ENCODE results near the gene ADM5.

ADM5 gene

GRCh38 chr19:49669516-49669915, 19.9 kb upstream of the ADM5 start:
- peaks cover 9% of the 10 kb centered on the region for H3K4me1 ChIP-seq (ENCODE audit: insufficient read depth, insufficient read length)

GRCh38 chr19:49672131-49672919, 17.1 kb upstream of the ADM5 start:
- H3K4me1 ChIP-seq (ENCODE audit: insufficient read depth, insufficient read length) = peaks cover 8% of the 10 kb centered on the region
- H3K36me3 ChIP-seq (ENCODE audit: insufficient read depth, insufficient read length, low read length) = peaks cover 46% of the 10 kb centered on the region
- no peak overlapping the region for H3K4me3 ChIP-seq (ENCODE audit: insufficient read length, low read depth)
- no peaks in the 10 kb centered on the region for H3K27me3 ChIP-seq (ENCODE audit: insufficient read depth, insufficient read length)
- no peak for DNase-seq (ENCODE audit: low read depth, low spot score)
- no peak for TF ChIP-seq ZNF274 (IDR thresholded peaks at IDR 0.05; ENCODE audit: low read depth, low read length)
- TF ChIP-seq SUZ12 (IDR thresholded peaks at IDR 0.05; ENCODE audit: extremely low read depth, insufficient read depth, insufficient read length) = no peak
- TF ChIP-seq YY1 (IDR thresholded peaks at IDR 0.05; ENCODE audit: insufficient read depth, insufficient read length) = no peak
- H3K9ac ChIP-seq (ENCODE audit: insufficient read length, low read depth) = peak overlapping the region; percentile 67
- no peaks in the 10 kb centered on the region for H3K9me3 ChIP-seq (ENCODE audit: insufficient read depth, low read length)

More at GRCh38 chr19:49669516-49669915, 19.9 kb upstream of the ADM5 start:
- DNase-seq (ENCODE audit: low read depth, low spot score) = no peak
- Histone ChIP-seq H3K9me3 (ENCODE audit: insufficient read depth, low read length) (no peaks in the 10 kb centered on the region), H3K9ac (ENCODE audit: insufficient read length, low read depth) (no peak overlapping the region), H3K27me3 (ENCODE audit: insufficient read depth, insufficient read length) (no peaks in the 10 kb centered on the region), H3K36me3 (ENCODE audit: insufficient read depth, insufficient read length, low read length) (peaks cover 49% of the 10 kb centered on the region), H3K4me3 (ENCODE audit: insufficient read length, low read depth) (no peak overlapping the region)
- TF ChIP-seq ZNF274 (IDR thresholded peaks at IDR 0.05; ENCODE audit: low read depth, low read length) (no peak), YY1 (IDR thresholded peaks at IDR 0.05; ENCODE audit: insufficient read depth, insufficient read length) (no peak), SUZ12 (IDR thresholded peaks at IDR 0.05; ENCODE audit: extremely low read depth, insufficient read depth, insufficient read length) (no peak)

DNA sequence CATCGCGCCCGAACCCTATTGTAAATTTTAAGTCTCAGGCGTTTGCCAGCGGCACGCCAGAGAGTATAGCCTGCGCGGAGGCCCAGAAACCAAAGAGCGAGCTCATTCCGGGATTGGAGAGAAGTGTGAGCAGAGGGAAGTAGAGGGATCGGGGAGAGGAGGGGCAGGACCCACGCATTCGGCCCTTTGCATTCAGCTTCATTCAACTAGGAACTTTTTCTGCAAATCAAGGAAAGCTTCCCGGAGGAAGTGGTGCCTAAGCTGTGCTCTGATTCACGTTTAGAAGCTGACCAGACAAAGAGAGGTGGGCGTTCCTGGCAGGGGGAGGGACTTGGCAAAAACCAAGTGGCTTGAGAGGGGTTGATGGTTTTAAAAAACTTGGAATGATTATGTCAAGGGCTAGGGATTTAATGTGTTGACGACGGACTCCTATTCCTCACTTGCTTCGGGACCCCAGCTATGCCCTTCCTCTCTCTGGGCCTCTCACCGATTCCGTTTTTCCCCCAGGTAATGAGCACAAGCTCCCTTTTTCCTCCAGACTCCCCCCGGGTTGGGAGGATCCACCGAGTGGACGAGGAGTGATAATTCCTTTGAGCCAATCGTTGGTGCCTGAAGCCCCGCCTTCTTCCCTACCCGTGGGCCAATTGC, 13.1 kb upstream of the ADM5 start:
- Histone ChIP-seq H3K27me3 (ENCODE audit: insufficient read depth, insufficient read length) (no peaks in the 10 kb centered on the region), H3K9me3 (ENCODE audit: insufficient read depth, low read length) (no peaks in the 10 kb centered on the region), H3K36me3 (ENCODE audit: insufficient read depth, insufficient read length, low read length) (peaks cover 35% of the 10 kb centered on the region), H3K4me3 (ENCODE audit: insufficient read length, low read depth) (peak overlapping the region; percentile 72), H3K4me1 (ENCODE audit: insufficient read depth, insufficient read length) (peaks cover 11% of the 10 kb centered on the region), H3K9ac (ENCODE audit: insufficient read length, low read depth) (peak overlapping the region; percentile 86)
- no peak for TF ChIP-seq ZNF274 (IDR thresholded peaks at IDR 0.05; ENCODE audit: low read depth, low read length)
- TF ChIP-seq SUZ12 (IDR thresholded peaks at IDR 0.05; ENCODE audit: extremely low read depth, insufficient read depth, insufficient read length) = no peak
- no peak for TF ChIP-seq YY1 (IDR thresholded peaks at IDR 0.05; ENCODE audit: insufficient read depth, insufficient read length)
- DNase-seq (ENCODE audit: low read depth, low spot score) = peak; percentile 83

DNA sequence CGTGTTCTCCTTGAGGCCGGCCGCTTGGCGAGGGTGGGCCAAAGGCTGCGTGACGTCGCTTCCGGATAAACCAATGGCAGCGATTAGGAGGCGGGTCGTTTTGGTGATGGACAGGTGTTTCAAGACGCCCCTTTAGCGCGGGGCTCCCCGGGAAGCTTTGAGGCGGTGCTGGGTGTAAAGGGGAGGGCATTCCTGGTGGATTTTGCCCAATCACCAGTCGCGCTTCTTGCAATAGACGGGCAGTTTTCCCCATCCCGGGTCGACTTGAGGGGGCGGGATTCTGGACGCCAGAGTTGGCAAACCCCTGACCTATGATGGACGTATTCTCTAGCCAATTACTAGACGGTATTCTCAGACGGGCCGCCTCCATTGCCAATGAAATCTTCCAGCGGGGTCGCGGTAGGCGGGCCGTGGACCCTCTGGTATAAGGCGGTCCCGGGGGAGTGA, 12.6 kb upstream of the ADM5 start:
- Histone ChIP-seq H3K9ac (ENCODE audit: insufficient read length, low read depth) (peak overlapping the region; percentile 99), H3K27me3 (ENCODE audit: insufficient read depth, insufficient read length) (no peaks in the 10 kb centered on the region), H3K36me3 (ENCODE audit: insufficient read depth, insufficient read length, low read length) (peaks cover 35% of the 10 kb centered on the region), H3K9me3 (ENCODE audit: insufficient read depth, low read length) (no peaks in the 10 kb centered on the region), H3K4me1 (ENCODE audit: insufficient read depth, insufficient read length) (peaks cover 6% of the 10 kb centered on the region), H3K4me3 (ENCODE audit: insufficient read length, low read depth) (peak overlapping the region; percentile 98)
- TF ChIP-seq ZNF274 (IDR thresholded peaks at IDR 0.05; ENCODE audit: low read depth, low read length) (no peak), SUZ12 (IDR thresholded peaks at IDR 0.05; ENCODE audit: extremely low read depth, insufficient read depth, insufficient read length) (no peak), YY1 (IDR thresholded peaks at IDR 0.05; ENCODE audit: insufficient read depth, insufficient read length) (no peak)
- DNase-seq (ENCODE audit: low read depth, low spot score) = peak; percentile 98

DNA sequence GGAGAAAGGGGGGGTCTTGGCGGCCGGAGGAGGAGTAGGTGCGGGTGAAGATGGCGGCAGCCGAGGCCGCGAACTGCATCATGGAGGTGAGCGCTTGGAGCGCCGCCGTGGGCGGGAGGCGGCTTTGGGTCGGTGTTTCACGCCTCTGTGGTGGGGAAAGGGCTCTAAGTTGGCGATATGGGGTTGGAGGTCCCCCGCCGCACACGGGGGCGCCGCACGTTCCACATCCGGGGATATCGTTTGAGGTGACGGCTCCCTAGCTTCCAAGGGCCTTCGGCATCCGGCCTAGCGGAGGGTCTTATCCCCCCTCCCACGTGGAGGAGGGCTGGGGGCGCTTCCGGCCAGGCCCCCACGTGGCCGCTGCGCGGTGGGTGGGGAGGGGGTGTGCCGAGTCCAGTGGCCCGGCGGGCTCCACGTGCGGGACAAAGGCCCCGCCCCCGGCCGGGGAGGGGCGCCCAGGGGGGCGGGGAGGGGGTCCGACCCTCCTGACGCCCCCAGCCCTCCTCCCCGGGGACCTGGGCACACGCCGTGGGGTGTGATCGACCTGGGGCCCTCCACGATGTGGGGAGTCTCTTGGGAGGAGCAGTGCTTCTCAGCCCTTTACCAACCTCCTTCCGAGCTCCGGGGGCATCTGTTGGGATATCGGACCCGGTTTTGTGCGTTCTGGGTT, 12.0 kb upstream of the ADM5 start, which contains the start of gene PRMT1:
TSS of gene PRMT1 (plus strand) at position 41 of the 670 bp plus-strand sequence. CDS start at position 51, 10 bp downstream.
- no peak for DNase-seq (ENCODE audit: low read depth, low spot score)
- peak within 1 kb of the TSS; percentile 99 for H3K9ac ChIP-seq (ENCODE audit: insufficient read length, low read depth)
- TF ChIP-seq SUZ12 (IDR thresholded peaks at IDR 0.05; ENCODE audit: extremely low read depth, insufficient read depth, insufficient read length) (no peak), YY1 (IDR thresholded peaks at IDR 0.05; ENCODE audit: insufficient read depth, insufficient read length) (peak; percentile 23)
- peaks cover 4% of the 10 kb centered on the region for H3K4me1 ChIP-seq (ENCODE audit: insufficient read depth, insufficient read length)
- no peaks in the 10 kb centered on the region for H3K9me3 ChIP-seq (ENCODE audit: insufficient read depth, low read length)
- no peaks in the 10 kb centered on the region for H3K27me3 ChIP-seq (ENCODE audit: insufficient read depth, insufficient read length)
- H3K36me3 ChIP-seq (ENCODE audit: insufficient read depth, insufficient read length, low read length) = peaks cover 40% of the 10 kb centered on the region
- H3K4me3 ChIP-seq (ENCODE audit: insufficient read length, low read depth) = peak within 1 kb of the TSS; percentile 98

DNA sequence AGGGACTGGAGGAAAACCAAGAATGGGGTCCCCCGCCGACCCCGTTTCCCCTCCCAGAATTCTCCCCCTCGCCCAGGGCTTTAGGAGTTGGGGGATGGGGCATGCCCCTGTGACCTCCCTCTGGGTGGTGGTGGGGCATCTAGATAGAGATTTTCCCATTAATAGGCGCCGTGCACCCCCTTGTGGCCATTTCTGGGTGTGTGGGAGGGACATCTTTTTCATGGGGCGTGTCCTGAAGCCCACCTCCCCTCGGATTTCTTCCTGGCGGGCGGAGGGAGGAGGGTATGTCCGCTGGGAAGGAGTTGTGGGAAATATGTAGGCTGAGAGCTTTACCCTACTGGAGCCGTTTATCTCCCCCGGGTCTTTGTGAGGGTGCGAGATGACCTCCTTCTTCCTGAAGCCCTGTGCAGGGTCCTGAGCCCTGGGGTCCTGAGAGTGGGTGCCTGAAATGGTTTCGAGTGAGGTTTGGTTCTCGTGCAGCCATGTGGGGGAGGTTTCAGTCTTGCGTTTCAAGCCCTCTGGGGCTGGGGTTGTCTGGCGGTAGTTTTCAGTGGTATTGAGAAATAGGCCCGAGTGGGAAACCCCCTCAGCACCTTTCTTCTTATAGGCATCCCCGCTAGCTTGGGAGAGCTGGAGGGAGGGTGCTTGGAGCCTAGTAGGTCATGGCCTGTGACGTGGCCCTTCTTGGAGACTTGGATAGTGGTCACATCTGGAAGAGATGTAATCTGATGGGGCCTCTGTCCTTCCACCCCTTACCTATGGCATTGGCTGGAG, 11.3 kb upstream of the ADM5 start:
- Histone ChIP-seq H3K36me3 (ENCODE audit: insufficient read depth, insufficient read length, low read length) (peaks cover 46% of the 10 kb centered on the region), H3K9me3 (ENCODE audit: insufficient read depth, low read length) (no peaks in the 10 kb centered on the region), H3K4me3 (ENCODE audit: insufficient read length, low read depth) (peak overlapping the region; percentile 98), H3K27me3 (ENCODE audit: insufficient read depth, insufficient read length) (no peaks in the 10 kb centered on the region), H3K4me1 (ENCODE audit: insufficient read depth, insufficient read length) (peaks cover 4% of the 10 kb centered on the region), H3K9ac (ENCODE audit: insufficient read length, low read depth) (peak overlapping the region; percentile 99)
- DNase-seq (ENCODE audit: low read depth, low spot score) = peak; percentile 69
- TF ChIP-seq SUZ12 (IDR thresholded peaks at IDR 0.05; ENCODE audit: extremely low read depth, insufficient read depth, insufficient read length) (no peak), ZNF274 (IDR thresholded peaks at IDR 0.05; ENCODE audit: low read depth, low read length) (no peak), YY1 (IDR thresholded peaks at IDR 0.05; ENCODE audit: insufficient read depth, insufficient read length) (no peak)
